Neural crest cell (in vitro differentiated cells): ENCODE measurements around the gene DNAH2. TPM values are rescaled to one million over a fixed set of nuclear protein-coding genes. Genes with fewer than 3 reads are reported as not detected.

ENCODE experiments used
- DNase-seq: peaks from one replicate; pipeline ENCODE4 v3.0.0; 2021; ENCODE audit warnings: low read depth, mixed read lengths, low spot score
- H3K27ac Mint-ChIP-seq: one replicate; pipeline ENCODE4 v1.8.0; 2021; ENCODE audit warnings: mild to moderate bottlenecking, mixed read lengths; ENCODE audit not compliant: unreplicated experiment
- H3K27me3 Mint-ChIP-seq: 2 replicates; pipeline ENCODE4 v1.8.0; 2021; ENCODE audit warnings: low read depth, mild to moderate bottlenecking, mixed read lengths
- H3K36me3 Mint-ChIP-seq: 2 replicates; pipeline ENCODE4 v1.8.0; 2021; ENCODE audit warnings: low read depth, mild to moderate bottlenecking, mixed read lengths
- H3K4me1 Mint-ChIP-seq: 2 replicates; pipeline ENCODE4 v1.8.0; 2021; ENCODE audit warnings: mixed read lengths
- H3K4me3 Mint-ChIP-seq: one replicate; pipeline ENCODE4 v1.8.0; 2021; ENCODE audit warnings: mild to moderate bottlenecking, mixed read lengths
- H3K9me3 Mint-ChIP-seq: 2 replicates; pipeline ENCODE4 v1.8.0; 2021; ENCODE audit warnings: mixed read lengths
- CTCF ChIP-seq: fragments of 200-600 bp; sonication (generic); conservative IDR thresholded peaks from 2 replicates; pipeline ENCODE4 v1.5.0; 2021; ENCODE audit warnings: antibody characterized with exemption, mild to moderate bottlenecking
- total RNA-seq: library from RNA; stranded (reverse); gene quantifications from 2 replicates; pipeline ENCODE4 v1.2.1, GENCODE V29; 2021

Gene DNAH2
- total RNA-seq, 1 donor from 2014 or later: 0.16 TPM

DNA sequence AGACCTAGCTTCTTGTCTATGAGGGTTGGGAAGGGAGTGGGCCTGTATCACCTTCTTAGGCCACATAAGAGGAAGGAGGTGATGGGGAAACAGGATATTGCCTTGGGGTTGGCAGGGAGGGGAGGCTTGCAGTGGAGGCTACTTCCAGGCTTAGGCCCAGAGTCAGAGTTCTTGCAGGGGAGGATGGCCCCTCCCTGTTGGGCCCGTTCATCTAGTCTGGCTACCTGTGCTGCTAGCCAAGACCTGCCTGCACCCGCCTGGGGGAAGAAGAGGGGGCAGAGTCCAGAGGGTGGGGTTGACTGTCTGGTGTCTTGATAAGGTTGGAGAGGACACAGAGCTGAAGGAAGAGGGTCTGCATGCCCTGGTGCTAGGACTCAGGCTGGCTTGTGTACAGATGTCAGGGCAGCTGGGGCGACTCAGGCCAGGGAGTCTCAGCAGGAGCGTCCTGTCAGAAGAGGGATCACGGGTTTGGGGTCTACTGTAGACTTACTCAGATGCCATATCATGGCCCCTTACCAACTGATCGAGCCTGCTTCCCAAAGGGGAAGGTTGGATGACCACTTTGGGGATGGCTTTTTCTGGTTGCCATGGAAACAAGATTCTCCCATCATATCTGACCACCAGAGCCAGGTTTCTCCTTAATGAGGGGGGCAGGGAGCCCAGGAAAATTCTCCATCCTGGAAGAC, 121.8 kb downstream of the DNAH2 start:
- no peak for TF ChIP-seq CTCF
- peaks cover 3% of the 10 kb centered on the region for H3K36me3 Mint-ChIP-seq
- peaks cover 17% of the 10 kb centered on the region for H3K27me3 Mint-ChIP-seq
- H3K4me3 Mint-ChIP-seq: peak overlapping the region; percentile 93
- no peak for DNase-seq
- H3K4me1 Mint-ChIP-seq: peaks cover 82% of the 10 kb centered on the region
- no peaks in the 10 kb centered on the region for H3K9me3 Mint-ChIP-seq
- peak overlapping the region; percentile 89 for H3K27ac Mint-ChIP-seq

DNA sequence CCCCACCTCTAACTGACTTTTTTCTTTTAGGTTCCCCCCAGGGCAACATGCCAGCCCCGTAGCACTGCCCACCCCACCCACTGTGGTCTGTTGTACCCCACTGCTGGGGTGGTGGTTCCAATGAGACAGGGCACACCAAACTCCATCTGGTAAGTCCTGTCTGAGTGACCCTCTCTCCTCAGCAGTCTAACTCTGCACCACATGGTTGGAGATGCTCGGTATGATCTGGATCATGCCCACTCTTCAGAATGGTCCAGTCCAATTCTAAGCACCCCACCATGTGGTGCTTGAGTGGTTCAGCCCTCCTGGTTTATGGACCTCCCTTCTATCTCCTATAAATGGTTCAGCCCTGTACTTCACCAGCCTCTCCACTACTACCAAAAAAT, 122.3 kb downstream of the DNAH2 start:
- Mint-ChIP-seq H3K4me1 (peaks cover 80% of the 10 kb centered on the region), H3K27me3 (peaks cover 18% of the 10 kb centered on the region), H3K4me3 (peak overlapping the region; percentile 93), H3K9me3 (no peaks in the 10 kb centered on the region), H3K27ac (no peak overlapping the region), H3K36me3 (peaks cover 3% of the 10 kb centered on the region)
- no peak for TF ChIP-seq CTCF
- DNase-seq: no peak

DNA sequence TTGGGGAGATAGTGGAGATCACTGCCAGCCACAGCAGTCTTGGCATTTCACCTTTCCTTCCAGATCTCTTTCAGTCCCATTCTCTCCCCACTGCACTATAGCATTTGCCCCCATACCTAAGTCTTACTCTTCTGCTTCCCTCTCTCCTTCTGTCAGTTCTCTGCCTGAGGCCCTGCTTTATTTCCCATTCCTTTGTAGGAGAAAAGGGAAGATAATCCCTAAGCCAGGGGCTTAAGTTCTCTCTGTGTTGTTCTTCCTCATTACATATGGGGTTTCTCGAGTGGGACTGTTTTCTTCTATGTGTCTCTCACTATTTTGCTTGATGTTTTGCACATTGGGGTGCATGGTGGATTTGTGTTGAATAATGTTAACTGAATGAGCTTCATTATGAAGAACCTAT, 122.9 kb downstream of the DNAH2 start:
- Mint-ChIP-seq H3K4me3 (peak overlapping the region; percentile 93), H3K27ac (no peak overlapping the region), H3K27me3 (peaks cover 15% of the 10 kb centered on the region)

DNA sequence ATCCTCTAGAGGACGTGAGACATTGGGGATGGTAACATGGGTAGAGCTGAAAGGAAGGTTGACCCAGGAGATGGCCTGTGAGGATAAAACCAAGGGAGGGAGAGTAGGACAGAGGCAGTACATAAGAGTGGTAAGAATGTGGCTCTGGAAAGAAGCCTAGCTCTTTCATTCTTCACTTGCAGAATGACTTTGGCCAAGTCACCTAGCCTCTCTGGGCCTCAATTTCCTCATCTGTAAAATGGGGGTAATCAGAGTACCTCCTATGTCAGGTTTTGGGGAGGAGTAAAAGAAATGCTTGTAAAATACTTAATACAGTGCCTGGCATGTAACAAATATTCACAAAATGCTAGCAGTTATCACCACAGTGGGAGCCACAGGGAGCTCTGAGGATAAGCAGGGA, 123.3 kb downstream of the DNAH2 start:
- Mint-ChIP-seq H3K4me3 (peak overlapping the region; percentile 93), H3K27ac (peak overlapping the region; percentile 96), H3K4me1 (peaks cover 74% of the 10 kb centered on the region), H3K36me3 (peaks cover 3% of the 10 kb centered on the region), H3K9me3 (no peaks in the 10 kb centered on the region), H3K27me3 (peaks cover 15% of the 10 kb centered on the region)
- no peak for DNase-seq
- no peak for TF ChIP-seq CTCF

More for the DNA sequence above, 122.9 kb downstream of the DNAH2 start:
- H3K4me1 Mint-ChIP-seq: peaks cover 74% of the 10 kb centered on the region
- TF ChIP-seq CTCF: no peak
- H3K9me3 Mint-ChIP-seq: no peaks in the 10 kb centered on the region
- DNase-seq: no peak
- peaks cover 3% of the 10 kb centered on the region for H3K36me3 Mint-ChIP-seq

DNA sequence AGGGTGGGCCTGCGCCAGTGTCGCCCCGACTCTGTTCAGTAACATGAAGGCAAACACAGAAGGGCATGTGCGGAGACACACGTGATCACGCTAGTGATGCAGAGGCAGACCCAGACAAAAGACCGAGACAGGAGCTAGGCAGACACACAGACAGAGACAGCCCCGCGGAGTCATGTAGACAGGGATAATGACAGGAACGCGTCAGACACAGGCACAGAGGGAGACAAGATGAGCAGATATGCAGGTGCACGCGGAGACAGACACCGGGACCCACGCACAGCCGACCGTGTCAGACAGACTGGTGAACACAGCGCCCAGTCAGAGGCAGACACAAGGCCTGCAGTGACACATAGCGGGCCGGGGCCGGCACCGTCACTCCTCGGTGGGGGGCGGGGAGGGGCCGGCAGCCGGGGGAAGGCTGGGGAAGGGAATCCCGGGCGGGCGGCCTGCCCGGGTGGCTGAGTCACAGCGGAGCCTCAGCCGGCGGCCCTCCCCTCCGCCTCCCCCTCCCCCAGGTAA, 123.9 kb downstream of the DNAH2 start:
- H3K4me1 Mint-ChIP-seq: peaks cover 70% of the 10 kb centered on the region
- peaks cover 3% of the 10 kb centered on the region for H3K36me3 Mint-ChIP-seq
- TF ChIP-seq CTCF: peak; percentile 19
- peaks cover 15% of the 10 kb centered on the region for H3K27me3 Mint-ChIP-seq
- peak overlapping the region; percentile 96 for H3K27ac Mint-ChIP-seq
- H3K4me3 Mint-ChIP-seq: peak overlapping the region; percentile 97
- DNase-seq: no peak
- no peaks in the 10 kb centered on the region for H3K9me3 Mint-ChIP-seq
